Measurements from ENCODE around the gene PDZD4. TPM values are rescaled to one million over a fixed set of nuclear protein-coding genes. Genes with fewer than 3 reads are reported as not detected.

Gene PDZD4
- total RNA-seq, 1 experiment from 2014 or later = 0.26 TPM

DNA sequence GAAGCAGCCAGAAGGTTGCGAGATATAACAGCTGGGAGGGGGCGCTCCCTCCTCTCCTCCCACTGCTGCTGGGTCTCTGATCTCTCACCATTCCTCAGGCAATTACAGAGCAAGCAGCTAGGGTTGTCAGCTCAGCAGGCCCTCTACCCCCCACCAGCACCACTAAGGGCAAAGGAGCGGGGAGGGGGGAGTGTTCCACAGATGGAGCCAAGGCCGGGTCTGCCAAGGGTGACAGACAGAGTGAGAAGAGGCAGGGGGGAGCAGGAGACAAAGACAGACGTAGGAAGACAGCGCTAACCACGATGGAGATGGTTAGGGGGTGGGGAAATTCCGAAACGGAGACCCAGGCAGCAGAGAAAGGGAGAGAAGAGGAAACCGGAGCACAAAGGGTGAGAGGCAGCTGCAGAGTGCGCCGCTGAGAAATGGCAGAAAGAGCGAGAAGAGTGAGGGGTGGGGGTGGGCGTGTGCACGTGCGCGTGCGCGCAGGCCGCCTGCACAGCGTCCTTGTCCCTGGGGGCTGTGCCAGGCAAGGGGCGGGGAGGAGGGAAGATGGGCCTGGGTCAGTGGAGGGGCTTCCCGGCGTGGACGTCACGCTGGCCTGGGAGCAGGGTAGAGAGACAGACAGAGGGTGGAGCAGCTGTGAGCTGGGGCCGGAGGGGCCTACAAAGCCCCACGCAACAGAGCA, 48.8 kb upstream of the PDZD4 start:
- Histone ChIP-seq H2AFZ (ENCODE audit: low read length) (no peak overlapping the region), H3K4me2 (ENCODE audit: low read length) (no peak overlapping the region), H3K27me3 (ENCODE audit: low read length) (no peaks in the 10 kb centered on the region), H3K4me3 (ENCODE audit: low read length) (no peak overlapping the region), H3K79me2 (ENCODE audit: low read length) (no peaks in the 10 kb centered on the region), H3F3A (ENCODE audit: low read length, unreplicated experiment) (no peaks in the 10 kb centered on the region), H3K9ac (ENCODE audit: low read length) (no peak overlapping the region), H3K4me1 (ENCODE audit: insufficient read depth, low read length) (no peaks in the 10 kb centered on the region), H3K27ac (ENCODE audit: low read length) (no peak overlapping the region), H3K36me3 (ENCODE audit: low read depth, low read length) (no peaks in the 10 kb centered on the region), H4K20me1 (ENCODE audit: low read length) (no peaks in the 10 kb centered on the region), H3K9me3 (ENCODE audit: low read length) (no peaks in the 10 kb centered on the region), H3K9me2 (replicated peaks; ENCODE audit: low read length) (no peaks in the 10 kb centered on the region)
- no peak for TF ChIP-seq EZH2 (IDR thresholded peaks at IDR 0.05; ENCODE audit: low read length, unreplicated experiment)
- no TSS peak for BruUV-seq (replicated peaks)
- CTCF ChIA-PET = interaction anchor here (0.5 kb wide), 1 partner anchor 32 kb away, joined by 13 read pairs; no protein-coding TSS in a partner anchor
- DNase-seq (no peak), ATAC-seq (no peak)
- intact Hi-C loops (cut with micrococcal nuclease) = no loop called here
- POLR2A ChIA-PET (ENCODE audit: unreplicated experiment) = no interaction called here

DNA sequence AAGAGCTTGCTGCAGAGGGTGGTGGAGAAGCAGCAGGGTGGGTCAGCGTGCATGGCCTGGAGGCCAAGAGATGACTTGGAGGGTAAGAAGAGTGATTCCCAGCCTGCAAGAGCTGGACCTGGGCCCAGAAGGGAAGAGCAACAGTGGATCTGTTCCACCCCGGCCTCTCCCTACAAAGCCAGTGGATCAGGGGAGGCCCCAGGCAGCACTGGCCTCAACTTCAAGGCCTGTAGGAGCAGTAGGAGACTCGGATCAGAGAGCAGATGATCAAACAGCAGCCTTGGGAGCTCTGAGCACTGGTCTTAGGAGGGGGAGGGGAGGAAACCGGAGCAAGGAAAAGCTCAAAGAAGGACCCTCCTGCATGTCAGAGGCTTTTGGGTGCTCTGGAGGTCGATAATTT, 48.0 kb upstream of the PDZD4 start:
- ChIA-PET CTCF (interaction anchor here (0.5 kb wide), 1 partner anchor 32 kb away, joined by 13 read pairs; no protein-coding TSS in a partner anchor), POLR2A (ENCODE audit: unreplicated experiment) (no interaction called here)
- Histone ChIP-seq H3K27me3 (ENCODE audit: low read length) (no peaks in the 10 kb centered on the region), H3K9me2 (replicated peaks; ENCODE audit: low read length) (no peaks in the 10 kb centered on the region), H3K36me3 (ENCODE audit: low read depth, low read length) (no peaks in the 10 kb centered on the region), H3K4me1 (ENCODE audit: insufficient read depth, low read length) (no peaks in the 10 kb centered on the region), H2AFZ (ENCODE audit: low read length) (no peak overlapping the region), H3K79me2 (ENCODE audit: low read length) (no peaks in the 10 kb centered on the region), H3K9me3 (ENCODE audit: low read length) (no peaks in the 10 kb centered on the region), H3K4me2 (ENCODE audit: low read length) (no peak overlapping the region), H3K4me3 (ENCODE audit: low read length) (no peak overlapping the region), H3F3A (ENCODE audit: low read length, unreplicated experiment) (no peaks in the 10 kb centered on the region), H3K9ac (ENCODE audit: low read length) (no peak overlapping the region), H4K20me1 (ENCODE audit: low read length) (no peaks in the 10 kb centered on the region), H3K27ac (ENCODE audit: low read length) (no peak overlapping the region)
- TF ChIP-seq EZH2 (IDR thresholded peaks at IDR 0.05; ENCODE audit: low read length, unreplicated experiment) (no peak), EZH2phosphoT487 (IDR thresholded peaks at IDR 0.05; ENCODE audit: borderline replicate concordance, low read length) (no peak)
- TF ChIP-seq, protein P1, sequence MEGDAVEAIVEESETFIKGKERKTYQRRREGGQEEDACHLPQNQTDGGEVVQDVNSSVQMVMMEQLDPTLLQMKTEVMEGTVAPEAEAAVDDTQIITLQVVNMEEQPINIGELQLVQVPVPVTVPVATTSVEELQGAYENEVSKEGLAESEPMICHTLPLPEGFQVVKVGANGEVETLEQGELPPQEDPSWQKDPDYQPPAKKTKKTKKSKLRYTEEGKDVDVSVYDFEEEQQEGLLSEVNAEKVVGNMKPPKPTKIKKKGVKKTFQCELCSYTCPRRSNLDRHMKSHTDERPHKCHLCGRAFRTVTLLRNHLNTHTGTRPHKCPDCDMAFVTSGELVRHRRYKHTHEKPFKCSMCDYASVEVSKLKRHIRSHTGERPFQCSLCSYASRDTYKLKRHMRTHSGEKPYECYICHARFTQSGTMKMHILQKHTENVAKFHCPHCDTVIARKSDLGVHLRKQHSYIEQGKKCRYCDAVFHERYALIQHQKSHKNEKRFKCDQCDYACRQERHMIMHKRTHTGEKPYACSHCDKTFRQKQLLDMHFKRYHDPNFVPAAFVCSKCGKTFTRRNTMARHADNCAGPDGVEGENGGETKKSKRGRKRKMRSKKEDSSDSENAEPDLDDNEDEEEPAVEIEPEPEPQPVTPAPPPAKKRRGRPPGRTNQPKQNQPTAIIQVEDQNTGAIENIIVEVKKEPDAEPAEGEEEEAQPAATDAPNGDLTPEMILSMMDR (conservative IDR thresholded peaks at IDR 0.05; ENCODE audit: low read depth, low read length) = no peak
- no TSS peak for BruUV-seq (replicated peaks)
- ATAC-seq (no peak), DNase-seq (no peak)
- intact Hi-C loops (cut with micrococcal nuclease) = no loop called here

DNA sequence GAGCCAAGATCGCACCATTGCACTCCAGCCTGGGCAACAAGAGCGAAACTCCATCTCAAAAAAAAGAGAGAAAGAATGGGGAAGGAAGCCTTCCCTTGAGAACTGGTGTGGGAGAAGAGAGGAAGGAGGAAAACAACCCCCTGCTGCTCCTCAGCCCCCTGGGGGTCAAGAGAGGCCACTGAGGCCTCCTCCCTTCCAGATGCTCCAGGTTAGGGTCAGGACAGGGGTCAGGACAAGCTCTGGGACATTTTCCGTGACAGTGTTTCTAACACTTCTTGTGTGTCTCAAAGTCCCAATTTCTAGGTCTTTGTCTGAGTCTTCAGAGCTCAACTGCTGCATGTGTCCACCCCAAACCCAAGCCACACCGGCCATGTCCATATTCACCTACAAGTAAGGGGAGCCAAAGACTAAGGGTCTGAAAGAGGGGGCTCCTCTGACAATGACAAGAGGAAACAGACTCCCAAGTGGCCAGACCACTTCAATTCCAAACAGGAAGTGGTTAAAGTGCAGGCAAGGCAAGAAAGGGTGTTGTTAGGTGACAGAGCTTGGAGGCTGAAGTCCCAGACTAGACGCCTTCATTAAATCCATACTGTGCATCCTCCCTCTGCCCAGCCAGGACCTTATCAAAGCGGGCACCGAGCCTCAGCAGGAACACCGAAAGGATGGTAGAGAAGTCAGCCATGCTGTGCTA, 47.4 kb upstream of the PDZD4 start:
- Histone ChIP-seq H4K20me1 (ENCODE audit: low read length) (no peaks in the 10 kb centered on the region), H3K36me3 (ENCODE audit: low read depth, low read length) (no peaks in the 10 kb centered on the region), H3K4me2 (ENCODE audit: low read length) (no peak overlapping the region), H3K79me2 (ENCODE audit: low read length) (no peaks in the 10 kb centered on the region), H2AFZ (ENCODE audit: low read length) (no peak overlapping the region), H3K4me3 (ENCODE audit: low read length) (no peak overlapping the region), H3K9ac (ENCODE audit: low read length) (no peak overlapping the region), H3K4me1 (ENCODE audit: insufficient read depth, low read length) (no peaks in the 10 kb centered on the region), H3K9me2 (replicated peaks; ENCODE audit: low read length) (no peaks in the 10 kb centered on the region), H3K9me3 (ENCODE audit: low read length) (no peaks in the 10 kb centered on the region), H3K27me3 (ENCODE audit: low read length) (no peaks in the 10 kb centered on the region), H3F3A (ENCODE audit: low read length, unreplicated experiment) (no peaks in the 10 kb centered on the region), H3K27ac (ENCODE audit: low read length) (no peak overlapping the region)
- ChIA-PET CTCF (no interaction called here), POLR2A (ENCODE audit: unreplicated experiment) (no interaction called here)
- TF ChIP-seq EZH2phosphoT487 (IDR thresholded peaks at IDR 0.05; ENCODE audit: borderline replicate concordance, low read length) = no peak
- TF ChIP-seq, protein P1 (conservative IDR thresholded peaks at IDR 0.05; ENCODE audit: low read depth, low read length) = no peak
- TF ChIP-seq EZH2 (IDR thresholded peaks at IDR 0.05; ENCODE audit: low read length, unreplicated experiment) = no peak
- intact Hi-C loops (cut with micrococcal nuclease) = no loop called here
- DNase-seq (no peak), ATAC-seq (no peak)
- BruUV-seq (replicated peaks) = no TSS peak
